H1 (cell line): ENCODE results near the gene GP1BB. TPM values are rescaled to one million over a fixed set of nuclear protein-coding genes. Genes with fewer than 3 reads are reported as not detected.

ENCODE experiments used
- CTCF ChIA-PET: fragments of 300-600 bp; sonication (Branson Sonifier 250); formaldehyde crosslinking; loops from one replicate; lab custom pipeline; 2021; ENCODE audit not compliant: partially characterized antibody; lab: Charles Lee
- POLR2A ChIA-PET: fragments of 300-600 bp; sonication (Branson Sonifier 250); formaldehyde crosslinking; loops from one replicate; lab custom pipeline; 2021; ENCODE audit warnings: inconsistent platforms; ENCODE audit not compliant: partially characterized antibody; lab: Charles Lee
- DNase-seq, 2 experiments: peaks; one replicate each; pipeline versions ENCODE4 v3.0.0 to v3.0.0-alpha.2; 2010 to 2022; ENCODE audit warnings: low spot score in 2 of 2, low read depth in 1 of 2, mixed read lengths in 1 of 2
- FAIRE-seq: peaks from 2 replicates; lab custom pipeline; 2011; peaks lifted over from hg19 to GRCh38; lab: Jason Lieb, UNC
- H2AFZ ChIP-seq: 2 replicates; pipeline ENCODE4 v1.8.1; 2012; ENCODE audit warnings: low read length, inconsistent platforms
- H2AK5ac ChIP-seq: 2 replicates; pipeline ENCODE4 v1.6.1; 2013; ENCODE audit warnings: low read depth, low read length
- H2BK120ac ChIP-seq: replicated peaks from 2 replicates; pipeline ENCODE3; 2013; ENCODE audit warnings: low read depth, low read length, inconsistent platforms
- H2BK12ac ChIP-seq: 2 replicates; pipeline ENCODE4 v1.6.1; 2013; ENCODE audit warnings: low read depth, low read length
- H2BK15ac ChIP-seq: 2 replicates; pipeline ENCODE4 v1.6.1; 2013; ENCODE audit warnings: low read length
- H2BK20ac ChIP-seq: 2 replicates; pipeline ENCODE4 v1.6.1; 2013; ENCODE audit warnings: low read length
- H2BK5ac ChIP-seq: 2 replicates; pipeline ENCODE4 v1.6.1; 2013; ENCODE audit warnings: low read depth, low read length
- H3K14ac ChIP-seq: 2 replicates; pipeline ENCODE4 v1.6.1; 2013; ENCODE audit warnings: inconsistent platforms; ENCODE audit not compliant: insufficient read length
- H3K18ac ChIP-seq: 2 replicates; pipeline ENCODE4 v1.6.1; 2013; ENCODE audit warnings: low read length; ENCODE audit errors: extremely low read depth
- H3K23ac ChIP-seq: 2 replicates; pipeline ENCODE4 v1.6.1; 2013; ENCODE audit warnings: inconsistent platforms; ENCODE audit not compliant: insufficient read length
- H3K23me2 ChIP-seq: 2 replicates; pipeline ENCODE4 v1.6.1; 2013; ENCODE audit warnings: low read depth, low read length
- H3K27ac ChIP-seq: 2 replicates; pipeline ENCODE4 v1.6.1; 2011; ENCODE audit warnings: low read depth, low read length, inconsistent platforms
- H3K27me3 ChIP-seq, 4 experiments: replicated peaks in 1 of 4; 1 replicate in 1 of 4; 2 replicates in 3 of 4; pipeline versions ENCODE4 v1.6.1 to v1.8.1; 2011 to 2013; ENCODE audit warnings: low read length in 3 of 4, mild to moderate bottlenecking in 3 of 4, inconsistent platforms in 2 of 4, mixed read lengths in 2 of 4, moderate library complexity in 1 of 4; ENCODE audit not compliant: control insufficient read depth in 3 of 4, insufficient read depth in 3 of 4; ENCODE audit errors: extremely low read depth in 1 of 4
- H3K36me3 ChIP-seq, 4 experiments: 2 replicates each; pipeline versions ENCODE4 v1.6.1 to v1.8.1; 2011 to 2013; ENCODE audit warnings: mild to moderate bottlenecking in 4 of 4, low read length in 3 of 4, moderate library complexity in 2 of 4, control low read depth in 1 of 4, inconsistent platforms in 1 of 4; ENCODE audit not compliant: insufficient read depth in 4 of 4, control insufficient read depth in 2 of 4
- H3K4ac ChIP-seq: replicated peaks from 2 replicates; pipeline ENCODE3; 2013; ENCODE audit warnings: low read length, low read depth, mixed read lengths, inconsistent platforms; ENCODE audit not compliant: insufficient read length
- H3K4me1 ChIP-seq, 4 experiments: replicated peaks in 1 of 4; 1 replicate in 1 of 4; 2 replicates in 3 of 4; pipeline versions ENCODE4 v1.6.1 to v1.8.1; 2011 to 2013; ENCODE audit warnings: low read length in 3 of 4, inconsistent platforms in 2 of 4, mixed read lengths in 1 of 4; ENCODE audit not compliant: insufficient read depth in 4 of 4, control insufficient read depth in 3 of 4
- H3K4me2 ChIP-seq, 2 experiments: 2 replicates each; pipeline versions ENCODE4 v1.6.1 to v1.8.1; 2011 to 2013; ENCODE audit warnings: low read depth in 2 of 2, low read length in 2 of 2, control low read depth in 1 of 2, inconsistent platforms in 1 of 2, mild to moderate bottlenecking in 1 of 2; ENCODE audit not compliant: insufficient read depth in 1 of 2
- H3K4me3 ChIP-seq, 4 experiments: fragments of 200-600, 300-600 bp in 1 of 4; sonication (generic), shearing (Covaris generic), sonication (Bioruptor Twin) in 1 of 4; 2 replicates each; pipeline versions ENCODE4 v1.5.1 to v1.8.1; 2011 to 2016; ENCODE audit warnings: low read length in 4 of 4, low read depth in 3 of 4, control low read depth in 2 of 4, inconsistent platforms in 2 of 4, mild to moderate bottlenecking in 2 of 4, mixed read lengths in 1 of 4, moderate library complexity in 1 of 4; ENCODE audit not compliant: insufficient read depth in 2 of 4; ENCODE audit errors: extremely low read depth in 1 of 4
- H3K56ac ChIP-seq: replicated peaks from 2 replicates; pipeline ENCODE3; 2013; ENCODE audit warnings: low read depth, mild to moderate bottlenecking, mixed read lengths, low read length, inconsistent platforms; ENCODE audit not compliant: insufficient read length
- H3K79me1 ChIP-seq: 2 replicates; pipeline ENCODE4 v1.6.1; 2013; ENCODE audit warnings: low read depth, low read length, control low read depth
- H3K79me2 ChIP-seq, 2 experiments: 2 replicates each; pipeline versions ENCODE4 v1.6.1 to v1.8.1; 2012 to 2013; ENCODE audit warnings: low read length in 2 of 2, mild to moderate bottlenecking in 2 of 2, inconsistent platforms in 1 of 2; ENCODE audit not compliant: insufficient read depth in 2 of 2, control insufficient read depth in 1 of 2
- H3K9ac ChIP-seq, 4 experiments: replicated peaks in 1 of 4; 1 replicate in 1 of 4; 2 replicates in 3 of 4; pipeline versions ENCODE4 v1.6.1 to v1.8.1; 2011 to 2013; ENCODE audit warnings: low read depth in 3 of 4, low read length in 3 of 4, control low read depth in 2 of 4, mild to moderate bottlenecking in 2 of 4, moderate library complexity in 2 of 4, inconsistent platforms in 1 of 4; ENCODE audit errors: extremely low read depth in 1 of 4
- H3K9me3 ChIP-seq, 2 experiments: 2 replicates each; pipeline versions ENCODE4 v1.6.1 to v1.8.1; 2012 to 2013; ENCODE audit warnings: mild to moderate bottlenecking in 2 of 2, moderate library complexity in 2 of 2, control low read depth in 1 of 2, inconsistent platforms in 1 of 2, low read depth in 1 of 2, low read length in 1 of 2, mixed read lengths in 1 of 2; ENCODE audit not compliant: insufficient read depth in 2 of 2
- H4K20me1 ChIP-seq, 2 experiments: replicated peaks in 1 of 2; 2 replicates each; pipeline versions ENCODE3 to v1.8.1; 2011 to 2013; ENCODE audit warnings: inconsistent platforms in 2 of 2, low read length in 2 of 2, mild to moderate bottlenecking in 1 of 2; ENCODE audit not compliant: insufficient read depth in 2 of 2, control insufficient read depth in 1 of 2
- H4K5ac ChIP-seq: 2 replicates; pipeline ENCODE4 v1.6.1; 2013; ENCODE audit warnings: low read length, low read depth, mixed read lengths, inconsistent platforms; ENCODE audit not compliant: insufficient read length
- H4K8ac ChIP-seq: 2 replicates; pipeline ENCODE4 v1.8.0; 2013; ENCODE audit warnings: mild to moderate bottlenecking, moderate library complexity, low read length, inconsistent platforms; ENCODE audit not compliant: insufficient read depth; ENCODE audit errors: extremely low read depth
- H4K91ac ChIP-seq: replicated peaks from 2 replicates; pipeline ENCODE3; 2013; ENCODE audit warnings: low read length, mixed read lengths, inconsistent platforms; ENCODE audit not compliant: insufficient read length
- CTBP2 ChIP-seq: IDR thresholded peaks from 2 replicates; pipeline ENCODE4 v1.7.0; 2011; ENCODE audit warnings: borderline replicate concordance, mild to moderate bottlenecking, moderate library complexity, mixed read lengths, low read length; ENCODE audit not compliant: insufficient read depth, insufficient read length
- EGR1 ChIP-seq: IDR thresholded peaks from 2 replicates; pipeline ENCODE4 v1.6.1; 2011; ENCODE audit warnings: low read depth, low read length, borderline replicate concordance
- FOSL1 ChIP-seq: IDR thresholded peaks from 2 replicates; pipeline ENCODE4 v1.6.1; 2011; ENCODE audit warnings: mild to moderate bottlenecking, low read depth, low read length, moderate library complexity; ENCODE audit not compliant: insufficient read depth
- POLR2A ChIP-seq, 2 experiments: IDR thresholded peaks; 1 replicate in 1 of 2; 2 replicates in 1 of 2; pipeline ENCODE4 v1.6.1; 2011; ENCODE audit warnings: low read depth in 2 of 2, low read length in 2 of 2, mild to moderate bottlenecking in 2 of 2; ENCODE audit errors: control extremely low read depth in 1 of 2
- RNF2 ChIP-seq: fragments of 200-900, 300-1000 bp; sonication (generic); IDR thresholded peaks from 2 replicates; pipeline ENCODE4 v1.7.1; 2016; ENCODE audit warnings: borderline replicate concordance, low read depth, mild to moderate bottlenecking, antibody characterized with exemption, low read length; ENCODE audit not compliant: poor library complexity, severe bottlenecking; ENCODE audit errors: missing control alignments
- SP2 ChIP-seq: IDR thresholded peaks from 2 replicates; pipeline ENCODE4 v1.6.1; 2012; ENCODE audit warnings: mild to moderate bottlenecking, low read length, inconsistent platforms
- WGBS, 2 experiments: shearing (Covaris generic) in 1 of 2; methylation state at CpG; one replicate each; pipeline versions ENCODE4 v1.1.6 to v1.1.7; 2013 to 2015; ENCODE audit warnings: low lambda C conversion rate in 2 of 2, mixed read lengths in 2 of 2, inconsistent platforms in 1 of 2, low coverage in 1 of 2, missing lambda C conversion rate in 1 of 2; ENCODE audit not compliant: insufficient replicate concordance in 2 of 2, insufficient coverage in 1 of 2, insufficient read length in 1 of 2; ENCODE audit errors: extremely low coverage in 1 of 2, missing lambda C conversion rate in 1 of 2; 5-methylcytosine and 5-hydroxymethylcytosine counted together
- polyA plus RNA-seq, 7 experiments: library from polyadenylated mRNA; depleted of rRNA in 3 of 7; stranded (reverse) in 5 of 7; unstranded in 2 of 7; fragments of >200 nt in 5 of 7; fragments of 200-250 nt in 2 of 7; gene quantifications; 1 replicate in 5 of 7; 2 replicates in 1 of 7; 4 replicates in 1 of 7; pipeline versions ENCODE4 v1.2.1 to v1.2.3, GENCODE V29; 2011 to 2013; ENCODE audit warnings: missing spikeins in 2 of 7, mixed read lengths in 2 of 7
- total RNA-seq: library from RNA; stranded (reverse); fragmentation: NEBNext Ultra II Directional; extraction: Animal tissue kit (Norgen Biotek cat#: 25700); gene quantifications from 2 replicates; pipeline ENCODE4 v1.2.1, GENCODE V29; 2021

The GP1BB gene
- total and polyA plus RNA-seq, 2 of the 8 experiments (the other 6 are each of a cell fraction or from before 2014, with no cell fraction given), result 0.36 TPM; not detected in 1

GRCh38 chr22:19722178-19722981 lies 959 bp upstream of the GP1BB start:
- peak overlapping the region; percentile 74 to 87 for H3K4me2 ChIP-seq
- no peak overlapping the region for H3K9ac ChIP-seq
- H3K27ac ChIP-seq, result no peak overlapping the region
- H3K18ac ChIP-seq, result peak overlapping the region; percentile 48; the same call in 1 of the 2 replicates
- peak overlapping the region; percentile 9 to 55 (median 38) for H3K4me3 ChIP-seq
- no peak for FAIRE-seq
- peak overlapping the region; percentile 14; the same call in 1 of the 2 replicates for H4K8ac ChIP-seq
- H3K56ac ChIP-seq, result no peak overlapping the region
- H3K79me2 ChIP-seq, result no peaks in the 10 kb centered on the region
- no peak for TF ChIP-seq POLR2A (IDR thresholded peaks at IDR 0.05; ENCODE audit: control extremely low read depth in 1 of 2, low read depth in 2 of 2, low read length in 2 of 2)
- TF ChIP-seq CTBP2, result no peak
- no peak for TF ChIP-seq FOSL1
- TF ChIP-seq SP2, result no peak
- TF ChIP-seq EGR1, result peak; percentile 20; the same call in 1 of the 2 replicates
- TF ChIP-seq RNF2, result peak; percentile 4
- TF ChIP-seq, all 59 proteins: peak for 2
- 5% methylated on average over 55 of the region's 60 CpGs; no CpG with 5 or more reads in 1 of the 2 experiments for WGBS, 2 experiments
- no peak overlapping the region for H4K91ac ChIP-seq
- POLR2A ChIA-PET, result interaction anchor here (1.8 kb wide), 1 partner anchor 41 kb away, joined by 4 read pairs; no protein-coding TSS in a partner anchor
- peaks cover 15 to 28% of the 10 kb centered on the region in 2 experiments for H4K20me1 ChIP-seq
- peaks cover 0 to 42% (median 24%) of the 10 kb centered on the region in 4 experiments; a peak in 6 of 7 replicates for H3K4me1 ChIP-seq
- no peak overlapping the region for H3K4ac ChIP-seq
- H3K9me3 ChIP-seq, result no peaks in the 10 kb centered on the region; a peak in 1 of 4 replicates
- H2BK20ac ChIP-seq, result no peak overlapping the region
- H2BK12ac ChIP-seq, result no peak overlapping the region
- H3K23ac ChIP-seq, result no peak overlapping the region
- peaks cover 24% of the 10 kb centered on the region; the same call in 1 of the 2 replicates for H3K23me2 ChIP-seq
- H2BK120ac ChIP-seq, result no peak overlapping the region
- CTCF ChIA-PET, result interaction anchor here (0.9 to 3.9 kb wide), 6 partner anchors 8 to 62 kb away, joined by 3 to 18 read pairs (median 7); no protein-coding TSS in a partner anchor
- no peak overlapping the region for H2AK5ac ChIP-seq
- no peak overlapping the region for H2BK5ac ChIP-seq
- H2BK15ac ChIP-seq, result no peak overlapping the region; the same call in 1 of the 2 replicates
- no peaks in the 10 kb centered on the region for H3K79me1 ChIP-seq
- H4K5ac ChIP-seq, result no peak overlapping the region
- no peak overlapping the region for H3K14ac ChIP-seq
- peaks cover 0 to 5% (median 0%) of the 10 kb centered on the region in 4 experiments; a peak in 1 of 8 replicates for H3K36me3 ChIP-seq
- no peak overlapping the region for H2AFZ ChIP-seq
- H3K27me3 ChIP-seq, result peaks cover 83 to 100% (median 92%) of the 10 kb centered on the region in 4 experiments
- peak in 1 of 2 experiments; percentile 77 for DNase-seq
